Panc1 (cell line): ENCODE measurements around the gene SH3BGRL2. TPM values are rescaled to one million over a fixed set of nuclear protein-coding genes. Genes with fewer than 3 reads are reported as not detected.

Experiments
- ATAC-seq: fragments of 200-7000 bp; cut with Tn5 transposase; 2 replicates; pipeline ENCODE4 v1.9.1; 2020; ENCODE audit warnings: mild to moderate bottlenecking, moderate library complexity
- BruUV-seq: library from RNA; stranded (reverse); fragments of 400-500 nt; replicated peaks from 2 replicates; lab custom pipeline; 2021; lab: Mats Ljungman, UMichigan
- CTCF ChIA-PET: fragments of 300-600 bp; sonication (Branson Sonifier 250); formaldehyde crosslinking; loops from one replicate; lab custom pipeline; 2022; ENCODE audit warnings: antibody characterized with exemption; lab: Charles Lee
- POLR2A ChIA-PET: fragments of 300-600 bp; sonication (Branson Sonifier 250); formaldehyde crosslinking; loops from one replicate; lab custom pipeline; 2022; ENCODE audit warnings: antibody characterized with exemption; lab: Charles Lee
- DNase-seq: peaks from one replicate; pipeline ENCODE4 v3.0.0-alpha.2; 2010; ENCODE audit warnings: low read depth, low spot score
- H3K27ac ChIP-seq: 2 replicates; pipeline ENCODE4 v1.5.1; 2011; ENCODE audit warnings: mild to moderate bottlenecking, low read length, inconsistent platforms
- H3K27me3 ChIP-seq: fragments of 200-500 bp; sonication (Bioruptor generic); 2 replicates; pipeline ENCODE4 v1.6.0; 2014; ENCODE audit warnings: low read length, inconsistent platforms; ENCODE audit not compliant: control insufficient read depth, insufficient read depth
- H3K36me3 ChIP-seq: fragments of 200-500 bp; sonication (Bioruptor generic); 2 replicates; pipeline ENCODE4 v1.5.1; 2014; ENCODE audit warnings: inconsistent platforms, mild to moderate bottlenecking, low read length, moderate library complexity; ENCODE audit not compliant: control insufficient read depth, insufficient read depth
- H3K4me1 ChIP-seq: 2 replicates; pipeline ENCODE4 v1.5.1; 2011; ENCODE audit warnings: inconsistent platforms, mild to moderate bottlenecking, low read length, moderate library complexity; ENCODE audit not compliant: control insufficient read depth, insufficient read depth
- H3K4me3 ChIP-seq, 2 experiments: 2 replicates each; pipeline ENCODE4 v1.5.1; 2011 to 2012; ENCODE audit warnings: low read depth in 2 of 2, low read length in 2 of 2, mild to moderate bottlenecking in 2 of 2, inconsistent platforms in 1 of 2, moderate library complexity in 1 of 2
- H3K9me3 ChIP-seq: fragments of 200-500 bp; sonication (Bioruptor generic); 2 replicates; pipeline ENCODE4 v1.5.1; 2014; ENCODE audit warnings: low read depth, mild to moderate bottlenecking, inconsistent platforms, low read length, moderate library complexity; ENCODE audit not compliant: control insufficient read depth, insufficient read depth
- CTCF ChIP-seq: fragments of 450-650 bp; IDR thresholded peaks from 2 replicates; pipeline ENCODE4 v1.5.1; 2017; ENCODE audit warnings: mild to moderate bottlenecking
- POLR2AphosphoS5 ChIP-seq: IDR thresholded peaks from 2 replicates; pipeline ENCODE4 v1.6.1; 2012; ENCODE audit warnings: mild to moderate bottlenecking, low read depth, low read length, moderate library complexity
- REST ChIP-seq, 2 experiments: IDR thresholded peaks; 2 replicates each; pipeline ENCODE4 v1.6.1; 2011 to 2012; ENCODE audit warnings: low read depth in 2 of 2, control low read depth in 1 of 2, low read length in 1 of 2, mild to moderate bottlenecking in 1 of 2, moderate library complexity in 1 of 2; ENCODE audit not compliant: insufficient read depth in 1 of 2
- SIN3A ChIP-seq: IDR thresholded peaks from 2 replicates; pipeline ENCODE4 v1.6.1; 2012; ENCODE audit warnings: low read depth, mild to moderate bottlenecking, low read length, moderate library complexity, borderline replicate concordance; ENCODE audit not compliant: insufficient read depth
- TCF7L2 ChIP-seq: IDR thresholded peaks from 2 replicates; pipeline ENCODE4 v1.6.1; 2011; ENCODE audit warnings: mild to moderate bottlenecking, low read depth, low read length, inconsistent platforms
- in situ Hi-C: cut with HindIII; loops from 2 replicates; pipeline ENCODE4 v1.10.0; 2016; ENCODE audit warnings: low sequenced_read_pairs, low pct_unique_long_range_greater_than_20kb
- intact Hi-C: fragments of 100-400 bp; cut with micrococcal nuclease; formaldehyde crosslinking; loops from one replicate; pipeline ENCODE4 v1.10.0; 2022; ENCODE audit not compliant: unreplicated experiment
- total RNA-seq: library from RNA; stranded (reverse); gene quantifications from one replicate; pipeline ENCODE4 v1.2.1, GENCODE V29; 2021; ENCODE audit not compliant: unreplicated experiment

Gene SH3BGRL2
- total RNA-seq, 1 experiment from 2014 or later: 8.5 TPM

GRCh38 chr6:79597155-79597554 lies 34.0 kb upstream of the SH3BGRL2 start:
- intact Hi-C loops (no loop called here), in situ Hi-C loops (no loop called here)
- no peak overlapping the region for H3K4me3 ChIP-seq
- H3K27ac ChIP-seq: peak overlapping the region; percentile 76; the same call in 1 of the 2 replicates
- DNase-seq (no peak), ATAC-seq (no peak)
- no peaks in the 10 kb centered on the region for H3K27me3 ChIP-seq
- no TSS peak for BruUV-seq
- ChIA-PET POLR2A (no interaction called here), CTCF (no interaction called here)
- H3K4me1 ChIP-seq: peaks cover 26% of the 10 kb centered on the region
- TF ChIP-seq TCF7L2: no peak
- no peak for TF ChIP-seq SIN3A
- TF ChIP-seq CTCF: no peak
- no peak for TF ChIP-seq REST (IDR thresholded peaks at IDR 0.05; ENCODE audit: insufficient read depth in 1 of 2, low read depth in 2 of 2, low read length in 1 of 2)
- no peak for TF ChIP-seq POLR2AphosphoS5
- no peaks in the 10 kb centered on the region for H3K9me3 ChIP-seq
- no peaks in the 10 kb centered on the region for H3K36me3 ChIP-seq

- H3K27ac ChIP-seq: peak overlapping the region; percentile 76; the same call in 1 of the 2 replicates
- H3K4me1 ChIP-seq: peaks cover 34% of the 10 kb centered on the region
- intact Hi-C loops (no loop called here), in situ Hi-C loops (no loop called here)
- BruUV-seq: no TSS peak
- no peaks in the 10 kb centered on the region for H3K9me3 ChIP-seq
- no peaks in the 10 kb centered on the region for H3K27me3 ChIP-seq
- H3K4me3 ChIP-seq: no peak overlapping the region
- ChIA-PET POLR2A (no interaction called here), CTCF (no interaction called here)
- no peaks in the 10 kb centered on the region for H3K36me3 ChIP-seq
- DNase-seq (no peak), ATAC-seq (no peak)
- no peak for TF ChIP-seq TCF7L2
- no peak for TF ChIP-seq CTCF
- no peak for TF ChIP-seq SIN3A
- TF ChIP-seq REST (IDR thresholded peaks at IDR 0.05; ENCODE audit: insufficient read depth in 1 of 2, low read depth in 2 of 2, low read length in 1 of 2): no peak
- TF ChIP-seq POLR2AphosphoS5: no peak
Observed at GRCh38 chr6:79598012-79598411, 33.1 kb upstream of the SH3BGRL2 start.
